CD14-positive monocyte (primary cell): ENCODE measurements around the gene SLC27A1. TPM values are rescaled to one million over a fixed set of nuclear protein-coding genes. Genes with fewer than 3 reads are reported as not detected.
A peak's percentile ranks its signal among the peaks of the same experiment; 100 is the strongest.

Source experiments
- DNase-seq, 3 donors: peaks; one replicate each; pipeline ENCODE4 v3.0.0-alpha.2; 2011 to 2022
- H2AFZ ChIP-seq: 2 replicates; pipeline ENCODE4 v1.6.0; 2012; ENCODE audit warnings: mild to moderate bottlenecking, low read depth, low read length, inconsistent platforms; ENCODE audit not compliant: insufficient read depth, poor library complexity, severe bottlenecking
- H3K27ac ChIP-seq, 2 donors: 1 replicate in 1 of 2; 2 replicates in 1 of 2; pipeline ENCODE4 v1.5.1; 2012 to 2013; ENCODE audit warnings: low read length in 2 of 2, control low read depth in 1 of 2, inconsistent platforms in 1 of 2, low read depth in 1 of 2, mild to moderate bottlenecking in 1 of 2
- H3K27me3 ChIP-seq, 2 donors: one replicate each; pipeline versions ENCODE4 v1.6.0 to v1.6.1; 2011 to 2013; ENCODE audit warnings: low read length in 2 of 2; ENCODE audit not compliant: control insufficient read depth in 2 of 2, insufficient read depth in 2 of 2
- H3K36me3 ChIP-seq, 2 donors: replicated peaks in 1 of 2; 1 replicate in 1 of 2; 2 replicates in 1 of 2; pipeline versions ENCODE4 v1.5.1 to v1.6.1; 2012 to 2013; ENCODE audit warnings: low read length in 2 of 2, control low read depth in 1 of 2, inconsistent platforms in 1 of 2, mild to moderate bottlenecking in 1 of 2; ENCODE audit not compliant: insufficient read depth in 2 of 2, control insufficient read depth in 1 of 2
- H3K4me1 ChIP-seq, 2 donors: 1 replicate in 1 of 2; 2 replicates in 1 of 2; pipeline versions ENCODE4 v1.5.1 to v1.6.1; 2012 to 2013; ENCODE audit warnings: low read length in 2 of 2, control low read depth in 1 of 2, inconsistent platforms in 1 of 2, mild to moderate bottlenecking in 1 of 2, moderate library complexity in 1 of 2; ENCODE audit not compliant: insufficient read depth in 2 of 2, control insufficient read depth in 1 of 2
- H3K4me2 ChIP-seq: replicated peaks from 2 replicates; pipeline ENCODE3; 2012; ENCODE audit warnings: low read length, moderate library complexity, mild to moderate bottlenecking; ENCODE audit not compliant: poor library complexity, severe bottlenecking; ENCODE audit errors: extremely low read depth
- H3K4me3 ChIP-seq, 3 experiments: fragments of 200-600 bp in 1 of 3; sonication (generic) in 1 of 3; replicated peaks in 1 of 3; 1 replicate in 2 of 3; 2 replicates in 1 of 3; pipeline ENCODE4 v1.5.1; 2011 to 2013; ENCODE audit warnings: low read length in 3 of 3, mild to moderate bottlenecking in 3 of 3, control low read depth in 2 of 3, low read depth in 2 of 3, inconsistent platforms in 1 of 3, moderate library complexity in 1 of 3
- H3K79me2 ChIP-seq: 2 replicates; pipeline ENCODE4 v1.6.0; 2012; ENCODE audit warnings: mild to moderate bottlenecking, control low read depth, inconsistent platforms, low read length, moderate library complexity; ENCODE audit not compliant: insufficient read depth
- H3K9ac ChIP-seq: 2 replicates; pipeline ENCODE4 v1.6.0; 2017; ENCODE audit warnings: low read length, mild to moderate bottlenecking; ENCODE audit not compliant: insufficient read depth, poor library complexity, severe bottlenecking
- H3K9me3 ChIP-seq, 2 donors: replicated peaks in 1 of 2; 1 replicate in 1 of 2; 2 replicates in 1 of 2; pipeline versions ENCODE4 v1.5.1 to v1.6.1; 2012 to 2013; ENCODE audit warnings: low read length in 2 of 2, control low read depth in 1 of 2; ENCODE audit not compliant: control insufficient read depth in 1 of 2, insufficient read depth in 1 of 2
- H4K20me1 ChIP-seq: 2 replicates; pipeline ENCODE4 v1.6.0; 2012; ENCODE audit warnings: mild to moderate bottlenecking, low read length, control low read depth, moderate library complexity; ENCODE audit not compliant: insufficient read depth
- H3K27ac Mint-ChIP-seq, 7 donors: one replicate each; pipeline ENCODE4 v1.8.0; 2020; ENCODE audit warnings: mild to moderate bottlenecking in 7 of 7, mixed read lengths in 7 of 7, moderate library complexity in 6 of 7, inconsistent platforms in 2 of 7
- H3K27me3 Mint-ChIP-seq, 3 donors: one replicate each; pipeline ENCODE4 v1.8.0; 2021 to 2022; ENCODE audit warnings: low read depth in 3 of 3, mild to moderate bottlenecking in 3 of 3, mixed read lengths in 3 of 3, moderate library complexity in 3 of 3, inconsistent platforms in 1 of 3
- H3K36me3 Mint-ChIP-seq, 2 donors: one replicate each; pipeline ENCODE4 v1.8.0; 2020; ENCODE audit warnings: mixed read lengths in 2 of 2, inconsistent platforms in 1 of 2, mild to moderate bottlenecking in 1 of 2
- H3K4me1 Mint-ChIP-seq: one replicate; pipeline ENCODE4 v1.8.0; 2020; ENCODE audit warnings: mild to moderate bottlenecking, mixed read lengths
- H3K4me3 Mint-ChIP-seq, 2 donors: one replicate each; pipeline ENCODE4 v1.8.0; 2020; ENCODE audit warnings: mild to moderate bottlenecking in 2 of 2, mixed read lengths in 2 of 2, moderate library complexity in 1 of 2
- H3K9me3 Mint-ChIP-seq, 7 donors: one replicate each; pipeline ENCODE4 v1.8.0; 2020 to 2022; ENCODE audit warnings: mixed read lengths in 7 of 7, mild to moderate bottlenecking in 6 of 7, moderate library complexity in 6 of 7, inconsistent platforms in 2 of 7
- CTCF ChIP-seq: fragments of 200-600 bp; IDR thresholded peaks from one replicate; pipeline ENCODE4 v1.8.0; 2022; ENCODE audit warnings: antibody characterized with exemption, mild to moderate bottlenecking
- WGBS: methylation state at CpG from one replicate; pipeline ENCODE4 v1.1.5; 2013; ENCODE audit warnings: missing lambda C conversion rate; ENCODE audit not compliant: insufficient coverage; 5-methylcytosine and 5-hydroxymethylcytosine counted together
- intact Hi-C, 2 donors: fragments of 100-400 bp; cut with micrococcal nuclease; formaldehyde crosslinking; loops; one replicate each; pipeline versions ENCODE4 v1.15.0 to v1.15.1; 2023
- polyA plus RNA-seq, 3 donors: library from polyadenylated mRNA; depleted of rRNA in 1 of 3; unstranded in 2 of 3; stranded (reverse) in 1 of 3; fragments of 300-500 nt in 2 of 3; fragments of >200 nt in 1 of 3; fragmentation: Illumina TruSeq in 2 of 3; gene quantifications; 1 replicate in 2 of 3; 2 replicates in 1 of 3; pipeline ENCODE4 v1.2.3, GENCODE V29; 2012 to 2021

SLC27A1 gene
- polyA plus RNA-seq, 3 donors = 27.1 to 36.5 (median 27.6) TPM

GRCh38 chr19:17525141-17525540 is 54.8 kb downstream of the SLC27A1 start:
- Histone ChIP-seq H2AFZ (no peak overlapping the region), H3K4me2 (no peak overlapping the region), H3K9me3 (peaks cover 0 to 15% of the 10 kb centered on the region in 2 donors), H3K4me3 (no peak overlapping the region), H3K4me1 (peaks cover 32 to 53% of the 10 kb centered on the region in 2 donors), H4K20me1 (no peaks in the 10 kb centered on the region), H3K27ac (no peak overlapping the region), H3K36me3 (peaks cover 8% of the 10 kb centered on the region in 2 donors), H3K27me3 (no peaks in the 10 kb centered on the region), H3K9ac (no peak overlapping the region), H3K79me2 (no peaks in the 10 kb centered on the region)
- peak overlapping the region in 2 of 7 donors; percentile 15 to 32 for H3K27ac Mint-ChIP-seq
- peaks cover 0 to 6% (median 3%) of the 10 kb centered on the region in 3 donors for H3K27me3 Mint-ChIP-seq
- 87% methylated on average over 8 of the region's 9 CpGs for WGBS
- H3K4me3 Mint-ChIP-seq = no peak overlapping the region
- intact Hi-C loops = no loop called here
- peaks cover 4 to 26% of the 10 kb centered on the region in 2 donors for H3K36me3 Mint-ChIP-seq
- TF ChIP-seq CTCF = no peak
- H3K9me3 Mint-ChIP-seq = peaks cover 6 to 21% (median 12%) of the 10 kb centered on the region in 7 donors
- DNase-seq = no peak
- peaks cover 50% of the 10 kb centered on the region for H3K4me1 Mint-ChIP-seq

- peak overlapping the region in 1 of 7 donors; percentile 46 for H3K27ac Mint-ChIP-seq
- peak overlapping the region in 1 of 2 donors; percentile 47 for H3K4me3 Mint-ChIP-seq
- TF ChIP-seq CTCF = no peak
- Histone ChIP-seq H3K9ac (no peak overlapping the region), H2AFZ (no peak overlapping the region), H3K36me3 (no peaks in the 10 kb centered on the region), H3K27ac (no peak overlapping the region), H3K4me1 (peaks cover 34 to 47% of the 10 kb centered on the region in 2 donors), H3K4me2 (no peak overlapping the region), H3K79me2 (no peaks in the 10 kb centered on the region), H3K9me3 (peaks cover 0 to 15% of the 10 kb centered on the region in 2 donors), H3K27me3 (no peaks in the 10 kb centered on the region), H3K4me3 (no peak overlapping the region), H4K20me1 (no peaks in the 10 kb centered on the region)
- peaks cover 54% of the 10 kb centered on the region for H3K4me1 Mint-ChIP-seq
- 50% methylated on average over 6 of the region's 16 CpGs for WGBS
- peaks cover 6 to 21% (median 12%) of the 10 kb centered on the region in 7 donors for H3K9me3 Mint-ChIP-seq
- H3K27me3 Mint-ChIP-seq = peaks cover 0 to 6% (median 0%) of the 10 kb centered on the region in 3 donors
- no peak for DNase-seq
- peaks cover 0 to 11% of the 10 kb centered on the region in 2 donors for H3K36me3 Mint-ChIP-seq
- intact Hi-C loops = no loop called here
Measured at GRCh38 chr19:17526922-17527321, 56.6 kb downstream of the SLC27A1 start.
